Activated naive CD4-positive, alpha-beta T cell treated with anti-CD3 and anti-CD28 coated beads, Interleukin-2, amount 50 U/mL, for 72 hours (primary cell): ENCODE measurements around the gene GAB3. TPM values are rescaled to one million over a fixed set of nuclear protein-coding genes. Genes with fewer than 3 reads are reported as not detected.
A peak's percentile ranks its signal among the peaks of the same experiment; 100 is the strongest.

Experiments
- ATAC-seq, 2 donors: fragments of 150-1000 bp; cut with Tn5 transposase; 2 replicates each; pipeline ENCODE4 v1.10.0; 2021; ENCODE audit warnings: mild to moderate bottlenecking in 2 of 2, moderate library complexity in 2 of 2
- DNase-seq, 2 donors: peaks; one replicate each; pipeline ENCODE4 v3.0.0; 2021 to 2022; ENCODE audit warnings: low spot score in 2 of 2
- H3K27ac Mint-ChIP-seq, 2 donors: one replicate each; pipeline ENCODE4 v1.8.0; 2022; ENCODE audit warnings: mild to moderate bottlenecking in 2 of 2, mixed read lengths in 2 of 2
- H3K36me3 Mint-ChIP-seq, 2 donors: one replicate each; pipeline ENCODE4 v1.8.0; 2022; ENCODE audit warnings: mixed read lengths in 2 of 2
- H3K9me3 Mint-ChIP-seq, 2 donors: one replicate each; pipeline ENCODE4 v1.8.0; 2022; ENCODE audit warnings: mixed read lengths in 2 of 2
- total RNA-seq, 2 donors: library from RNA; stranded (reverse); gene quantifications; one replicate each; pipeline ENCODE4 v1.2.3, GENCODE V29; 2022

GAB3 gene
- total RNA-seq, 2 donors from 2014 or later: 3.3 to 4.0 TPM

GRCh38 chrX:154762537-154763296, 11.8 kb upstream of the GAB3 start, which contains the start of gene DKC1:
Gene DKC1, plus strand, starts transcription at chrX:154762864. Its CDS starts 102 bp downstream, at chrX:154762966.
- Mint-ChIP-seq H3K27ac (peak within 1 kb of the TSS; percentile 84 to 92), H3K36me3 (peaks cover 17 to 21% of the 10 kb centered on the region in 2 donors), H3K9me3 (no peaks in the 10 kb centered on the region)
- peak; percentile 90 to 92 for ATAC-seq
- peak; percentile 90 to 97 for DNase-seq

DNA sequence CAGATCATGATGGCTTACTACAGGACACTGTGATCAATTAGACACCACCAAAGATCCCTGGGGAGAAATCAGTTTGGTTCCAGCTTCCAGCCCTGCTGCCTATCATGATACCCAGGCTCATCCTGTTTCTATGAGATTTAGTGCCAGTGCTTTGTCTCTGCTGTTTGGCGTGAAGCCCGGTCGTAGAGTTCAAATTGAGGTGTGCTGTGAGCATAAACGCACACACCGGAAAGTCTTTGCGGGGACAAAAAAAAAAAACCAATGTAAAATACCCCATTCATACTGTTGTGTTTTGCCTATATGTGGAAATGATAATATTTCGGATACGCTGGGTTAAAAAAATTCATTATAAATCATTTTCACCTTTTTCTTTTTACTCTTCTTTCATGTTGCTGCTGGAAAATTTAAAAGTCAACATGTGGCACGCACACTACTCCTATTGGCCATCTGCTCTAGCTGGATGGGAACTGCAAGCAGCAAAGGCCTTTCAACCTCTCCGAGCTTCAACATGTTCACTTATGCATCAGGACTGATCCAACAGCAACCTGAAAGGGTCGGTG, 11.2 kb upstream of the GAB3 start:
- no peak for DNase-seq
- H3K36me3 Mint-ChIP-seq: peaks cover 17 to 21% of the 10 kb centered on the region in 2 donors

DNA sequence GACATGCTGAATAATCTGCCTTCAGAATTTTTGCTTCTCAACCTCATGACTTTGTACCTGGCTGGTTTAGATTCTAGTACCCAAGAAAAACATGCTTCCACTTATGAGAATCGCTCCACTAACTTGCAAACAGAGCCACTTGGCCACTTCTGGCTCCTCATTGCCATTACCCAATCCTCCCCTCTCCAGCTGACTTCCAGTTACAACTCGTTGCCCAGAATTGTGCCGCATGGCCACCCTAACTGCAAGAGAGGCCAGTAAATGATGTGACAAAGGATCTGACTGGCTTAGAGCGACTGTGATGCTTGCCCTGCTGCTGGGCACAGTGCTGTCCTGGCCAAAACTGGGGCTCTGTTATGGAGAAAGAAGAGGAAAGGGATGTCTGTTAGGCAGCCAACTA, 7.8 kb upstream of the GAB3 start:
- no peak for DNase-seq
- Mint-ChIP-seq H3K36me3 (peaks cover 0 to 8% of the 10 kb centered on the region in 2 donors), H3K9me3 (no peaks in the 10 kb centered on the region), H3K27ac (no peak overlapping the region)
- no peak for ATAC-seq

More for the DNA sequence above, 11.2 kb upstream of the GAB3 start:
- H3K27ac Mint-ChIP-seq: peak overlapping the region; percentile 79 to 92
- no peaks in the 10 kb centered on the region for H3K9me3 Mint-ChIP-seq
- no peak for ATAC-seq

DNA sequence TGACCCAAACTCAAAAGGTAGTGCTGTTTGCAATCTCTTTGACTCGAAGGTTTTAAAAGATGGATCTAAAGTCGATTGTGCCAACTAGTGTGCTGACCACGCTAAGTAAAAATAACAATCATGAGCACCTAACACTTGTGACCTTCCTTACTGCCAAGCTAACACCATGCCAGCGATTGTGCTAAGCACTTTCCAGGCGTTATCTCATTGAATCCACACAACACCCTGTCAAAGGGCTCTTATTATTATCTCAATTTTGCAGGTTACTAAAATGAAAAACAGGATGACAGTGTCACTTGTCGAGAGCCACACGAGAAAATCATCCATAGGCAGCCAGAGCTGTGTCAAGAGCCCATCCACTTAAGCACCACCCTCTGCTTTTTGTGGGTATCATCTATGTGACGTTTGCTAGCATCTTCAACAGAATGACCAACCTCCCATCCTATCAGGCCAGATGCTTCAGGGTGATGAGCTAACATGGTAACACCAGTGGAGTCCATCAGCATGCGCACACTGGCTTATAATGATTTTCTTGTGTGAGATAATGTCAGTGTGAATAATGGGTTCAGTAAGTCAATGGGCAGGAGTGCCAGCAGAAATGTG, 893 bp upstream of the GAB3 start:
- no peak overlapping the region for H3K27ac Mint-ChIP-seq
- no peak for ATAC-seq
- no peaks in the 10 kb centered on the region for H3K36me3 Mint-ChIP-seq
- no peaks in the 10 kb centered on the region for H3K9me3 Mint-ChIP-seq
- DNase-seq: no peak

- peak in 1 of 2 donors; percentile 9 for ATAC-seq
- no peak overlapping the region for H3K27ac Mint-ChIP-seq
Measured at GRCh38 chrX:154751203-154751668, 359 bp upstream of the GAB3 start.

GRCh38 chrX:154749856-154750255, 1.0 kb downstream of the GAB3 start:
- Mint-ChIP-seq H3K36me3 (no peaks in the 10 kb centered on the region), H3K27ac (no peak overlapping the region), H3K9me3 (no peaks in the 10 kb centered on the region)
- ATAC-seq (no peak), DNase-seq (no peak)

More at GRCh38 chrX:154751203-154751668, 359 bp upstream of the GAB3 start:
- no peak for DNase-seq
- Mint-ChIP-seq H3K9me3 (no peaks in the 10 kb centered on the region), H3K36me3 (no peaks in the 10 kb centered on the region)

DNA sequence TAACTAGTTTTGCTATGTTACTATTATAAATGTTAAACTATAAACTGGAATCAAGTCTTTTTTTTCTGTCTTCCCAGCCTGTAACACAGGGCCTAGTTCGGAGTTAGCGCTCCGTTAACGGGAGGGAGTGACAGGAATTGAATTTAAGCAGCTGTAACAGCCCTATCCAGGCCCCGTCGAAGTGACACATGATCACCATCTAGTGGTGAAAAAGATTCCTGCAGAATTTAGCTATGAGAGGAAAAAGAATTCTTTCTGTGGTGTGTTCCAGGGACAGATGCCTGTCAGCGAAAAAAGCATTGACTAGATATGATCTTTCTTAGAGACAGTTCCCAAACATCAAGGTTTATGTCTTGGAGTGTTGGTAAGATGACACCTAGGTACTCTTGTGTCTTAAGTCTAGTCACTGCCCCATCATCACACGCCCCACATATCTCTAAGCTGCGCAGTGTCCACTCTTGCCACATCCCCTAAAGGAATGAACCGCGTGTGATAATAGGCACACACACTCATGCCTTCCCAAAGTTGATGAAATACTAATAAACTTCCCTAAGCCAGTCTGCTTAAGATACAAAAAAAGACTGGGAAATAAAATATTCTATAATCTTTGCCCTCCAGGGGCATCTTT, 2.1 kb downstream of the GAB3 start:
- ATAC-seq: peak; percentile 67 to 68
- peak in 1 of 2 donors; percentile 60 for DNase-seq
- no peaks in the 10 kb centered on the region for H3K36me3 Mint-ChIP-seq
- H3K27ac Mint-ChIP-seq: no peak overlapping the region
- no peaks in the 10 kb centered on the region for H3K9me3 Mint-ChIP-seq

DNA sequence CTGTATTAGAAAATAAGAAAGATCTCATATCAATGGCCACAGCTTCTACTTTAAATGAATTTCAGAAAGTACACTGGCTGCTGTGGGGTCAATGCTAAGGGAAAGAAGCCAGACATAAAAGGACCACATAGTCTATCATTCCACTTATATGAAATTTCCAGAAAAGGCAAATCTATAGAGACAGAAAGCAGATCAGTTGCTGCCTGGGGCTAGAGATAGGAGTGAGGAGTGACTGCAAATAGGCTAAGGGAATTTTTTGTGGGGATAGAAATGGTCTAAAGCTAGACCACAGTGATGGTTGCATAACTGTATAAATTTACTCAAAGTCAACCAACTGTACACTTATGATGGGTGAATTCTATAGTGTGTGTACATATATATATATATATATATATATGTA, 8.3 kb downstream of the GAB3 start:
- no peaks in the 10 kb centered on the region for H3K36me3 Mint-ChIP-seq
- H3K9me3 Mint-ChIP-seq: no peaks in the 10 kb centered on the region
- no peak overlapping the region for H3K27ac Mint-ChIP-seq
- no peak for DNase-seq
- no peak for ATAC-seq

GRCh38 chrX:154739952-154740465, 10.9 kb downstream of the GAB3 start:
- DNase-seq (no peak), ATAC-seq (no peak)
- Mint-ChIP-seq H3K27ac (no peak overlapping the region), H3K9me3 (no peaks in the 10 kb centered on the region), H3K36me3 (peaks cover 0 to 9% of the 10 kb centered on the region in 2 donors)

GRCh38 chrX:154738011-154738738, 12.7 kb downstream of the GAB3 start:
- H3K36me3 Mint-ChIP-seq: peaks cover 0 to 9% of the 10 kb centered on the region in 2 donors
- H3K9me3 Mint-ChIP-seq: no peaks in the 10 kb centered on the region
- DNase-seq (no peak), ATAC-seq (peak in 1 of 2 donors; percentile 76)
- no peak overlapping the region for H3K27ac Mint-ChIP-seq

- ATAC-seq (no peak), DNase-seq (no peak)
- H3K9me3 Mint-ChIP-seq: no peaks in the 10 kb centered on the region
- peaks cover 0 to 9% of the 10 kb centered on the region in 2 donors for H3K36me3 Mint-ChIP-seq
- peak overlapping the region in 1 of 2 donors; percentile 48 for H3K27ac Mint-ChIP-seq
Measured at GRCh38 chrX:154737136-154737535, 13.7 kb downstream of the GAB3 start.

GRCh38 chrX:154735695-154736393, 15.0 kb downstream of the GAB3 start:
- Mint-ChIP-seq H3K9me3 (no peaks in the 10 kb centered on the region), H3K27ac (peak overlapping the region; percentile 11 to 87), H3K36me3 (peaks cover 0 to 9% of the 10 kb centered on the region in 2 donors)
- ATAC-seq (no peak), DNase-seq (no peak)

DNA sequence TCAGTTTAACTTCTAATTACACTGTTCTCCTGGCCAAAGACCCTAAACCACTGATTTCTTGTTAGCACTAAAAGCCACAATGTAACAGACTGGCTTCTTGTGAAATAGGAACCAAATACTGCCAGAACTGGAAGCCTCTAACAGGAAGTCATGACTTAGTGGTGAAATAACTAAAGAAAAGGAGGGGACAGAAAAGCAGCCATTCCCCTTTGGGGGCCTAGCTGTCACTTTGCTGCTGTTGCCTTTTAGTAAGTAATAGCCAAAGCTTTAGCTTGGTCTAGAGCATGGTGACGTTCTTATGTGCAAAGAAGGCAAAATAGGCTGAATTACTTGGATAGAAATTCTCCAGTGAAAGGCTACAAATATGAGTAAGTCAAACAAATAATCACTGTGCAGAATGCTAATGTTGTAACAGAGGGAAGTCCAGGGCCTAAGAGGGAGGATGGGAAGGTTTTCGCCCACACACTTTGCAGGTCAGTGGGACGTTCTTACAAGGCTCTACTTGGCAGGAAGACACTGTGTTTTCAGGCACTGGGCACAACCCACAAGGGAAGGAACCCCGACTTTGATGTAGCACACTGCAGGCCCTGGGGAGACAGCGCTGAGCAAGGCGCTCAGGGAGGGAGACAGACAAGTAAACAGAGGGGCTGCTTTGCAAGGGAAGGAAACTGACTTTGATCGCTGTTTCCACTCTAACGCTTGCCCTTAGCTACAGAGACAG, 16.7 kb downstream of the GAB3 start:
- peaks cover 0 to 9% of the 10 kb centered on the region in 2 donors for H3K36me3 Mint-ChIP-seq
- no peak for DNase-seq
- H3K9me3 Mint-ChIP-seq: no peaks in the 10 kb centered on the region
- peak; percentile 49 to 73 for ATAC-seq
- H3K27ac Mint-ChIP-seq: peak overlapping the region; percentile 17 to 78

DNA sequence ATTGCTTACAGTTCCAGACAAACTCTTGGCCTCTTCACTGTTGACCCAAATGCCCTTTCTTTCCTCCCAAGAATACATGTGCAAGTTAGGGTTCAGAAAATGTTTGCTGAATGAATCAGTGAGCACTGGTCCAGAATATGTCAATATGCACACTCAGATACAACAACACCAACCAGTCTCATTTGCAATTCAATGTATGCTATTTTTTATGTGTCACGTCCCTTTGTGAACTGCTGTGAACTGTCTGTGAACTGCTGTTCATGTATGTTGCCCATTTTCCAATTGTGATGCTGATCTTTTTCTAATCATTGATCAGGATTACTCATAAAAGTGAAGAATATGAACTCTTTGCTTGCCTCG, 17.8 kb downstream of the GAB3 start:
- Mint-ChIP-seq H3K36me3 (peaks cover 0 to 9% of the 10 kb centered on the region in 2 donors), H3K27ac (peak overlapping the region in 1 of 2 donors; percentile 26), H3K9me3 (no peaks in the 10 kb centered on the region)
- ATAC-seq (peak; percentile 15 to 72), DNase-seq (no peak)

- Mint-ChIP-seq H3K36me3 (peaks cover 0 to 9% of the 10 kb centered on the region in 2 donors), H3K9me3 (no peaks in the 10 kb centered on the region), H3K27ac (peak overlapping the region in 1 of 2 donors; percentile 26)
- ATAC-seq: peak; percentile 20 to 37
- DNase-seq: no peak
Measured at GRCh38 chrX:154732421-154733065, 18.3 kb downstream of the GAB3 start.
